Lung (tissue), 12 donors: ENCODE measurements around the gene ANKRD33B. TPM values are rescaled to one million over a fixed set of nuclear protein-coding genes. Genes with fewer than 3 reads are reported as not detected.

Experiments
- ATAC-seq: fragments of 200-7000 bp; cut with Tn5 transposase; one replicate; pipeline ENCODE4 v1.9.1; 2020; ENCODE audit warnings: moderate number of reproducible peaks; ENCODE audit not compliant: insufficient read depth, low FRiP score
- DNase-seq, 3 donors: peaks; one replicate each; pipeline ENCODE4 v3.0.0-alpha.2; 2013 to 2017
- H3K27ac ChIP-seq, 2 donors: one replicate each; pipeline ENCODE4 v1.5.1; 2013; ENCODE audit warnings: mild to moderate bottlenecking in 2 of 2, moderate library complexity in 2 of 2, control low read depth in 1 of 2, inconsistent platforms in 1 of 2, low read depth in 1 of 2, low read length in 1 of 2
- H3K27me3 ChIP-seq, 3 donors: one replicate each; pipeline ENCODE4 v1.5.1; 2013; ENCODE audit warnings: low read length in 2 of 3; ENCODE audit not compliant: control insufficient read depth in 3 of 3, insufficient read depth in 3 of 3
- H3K36me3 ChIP-seq, 4 donors: one replicate each; pipeline ENCODE4 v1.5.1; 2013; ENCODE audit warnings: low read length in 4 of 4, mild to moderate bottlenecking in 1 of 4, moderate library complexity in 1 of 4; ENCODE audit not compliant: control insufficient read depth in 4 of 4, insufficient read depth in 4 of 4
- H3K4me1 ChIP-seq, 5 donors: one replicate each; pipeline ENCODE4 v1.5.1; 2013; ENCODE audit warnings: low read length in 5 of 5, mild to moderate bottlenecking in 2 of 5, moderate library complexity in 1 of 5; ENCODE audit not compliant: control insufficient read depth in 5 of 5, insufficient read depth in 5 of 5
- H3K4me3 ChIP-seq: one replicate; pipeline ENCODE4 v1.5.1; 2013; ENCODE audit warnings: mild to moderate bottlenecking, control low read depth, moderate library complexity
- H3K9ac ChIP-seq, 2 donors: one replicate each; pipeline ENCODE4 v1.5.1; 2013; ENCODE audit warnings: low read length in 2 of 2, control low read depth in 1 of 2; ENCODE audit not compliant: insufficient read depth in 1 of 2
- H3K9me3 ChIP-seq, 4 donors: one replicate each; pipeline ENCODE4 v1.5.1; 2013; ENCODE audit warnings: low read length in 3 of 4, mild to moderate bottlenecking in 1 of 4, moderate library complexity in 1 of 4; ENCODE audit not compliant: control insufficient read depth in 4 of 4, insufficient read depth in 3 of 4
- CTCF ChIP-seq: IDR thresholded peaks from 2 replicates; pipeline ENCODE4 v1.5.1; 2012; ENCODE audit warnings: mild to moderate bottlenecking; ENCODE audit errors: control extremely low read depth, extremely low read depth
- WGBS, 2 donors: extraction: QIAGEN DNeasy Blood & Tissue Kit; methylation state at CpG; one replicate each; pipeline ENCODE4 v1.1.7; 2013; 5-methylcytosine and 5-hydroxymethylcytosine counted together
- polyA plus RNA-seq, 2 donors: library from polyadenylated mRNA; stranded (reverse); fragments of 200-250 nt; gene quantifications; one replicate each; pipeline ENCODE4 v1.2.1, GENCODE V29; 2013
- total RNA-seq, 2 donors: library from RNA; depleted of rRNA in 1 of 2; stranded (reverse); fragments of >200 nt in 1 of 2; gene quantifications; one replicate each; pipeline ENCODE4 v1.2.1, GENCODE V29; 2014 to 2021
- donor health status: control.
- donor health status: control.
- donor health status: Bipolar disorder and iron deficiency.
- donor health status: healthy.
- donor health status: DM: yes; HTN: yes; CAD: no.

Gene ANKRD33B
- total and polyA plus RNA-seq, 4 donors: 1.0 to 6.3 (median 2.1) TPM

- no peak for TF ChIP-seq CTCF
- H3K4me1 ChIP-seq: peaks cover 0 to 3% (median 0%) of the 10 kb centered on the region in 5 donors
- DNase-seq (no peak), ATAC-seq (no peak)
- no peak overlapping the region for H3K9ac ChIP-seq
- H3K4me3 ChIP-seq: no peak overlapping the region
- no peak overlapping the region for H3K27ac ChIP-seq
- no peaks in the 10 kb centered on the region for H3K36me3 ChIP-seq
- WGBS, 2 donors: 87 to 93% methylated on average over 17 of the region's 17 CpGs
- no peaks in the 10 kb centered on the region for H3K27me3 ChIP-seq
- no peaks in the 10 kb centered on the region for H3K9me3 ChIP-seq
Observed at GRCh38 chr5:10618311-10618710, 54.4 kb downstream of the ANKRD33B start.

GRCh38 chr5:10619649-10620048, 55.8 kb downstream of the ANKRD33B start:
- TF ChIP-seq CTCF: no peak
- ATAC-seq (no peak), DNase-seq (no peak)
- Histone ChIP-seq H3K4me3 (no peak overlapping the region), H3K9me3 (no peaks in the 10 kb centered on the region), H3K36me3 (no peaks in the 10 kb centered on the region), H3K27me3 (no peaks in the 10 kb centered on the region), H3K9ac (no peak overlapping the region), H3K4me1 (no peaks in the 10 kb centered on the region), H3K27ac (no peak overlapping the region)
- WGBS, 2 donors: 72 to 78% methylated on average over 10 of the region's 10 CpGs

- ATAC-seq: no peak
Observed at GRCh38 chr5:10620346-10620745, 56.5 kb downstream of the ANKRD33B start.

More at GRCh38 chr5:10620346-10620745, 56.5 kb downstream of the ANKRD33B start:
- Histone ChIP-seq H3K27me3 (no peaks in the 10 kb centered on the region), H3K4me3 (no peak overlapping the region), H3K36me3 (no peaks in the 10 kb centered on the region), H3K27ac (no peak overlapping the region), H3K4me1 (no peaks in the 10 kb centered on the region), H3K9ac (no peak overlapping the region), H3K9me3 (no peaks in the 10 kb centered on the region)
- no peak for TF ChIP-seq CTCF
- 86 to 94% methylated on average over 3 of the region's 3 CpGs for WGBS, 2 donors
- DNase-seq: no peak
